HepG2 (cell line): ENCODE results near the gene FOXP3. TPM values are rescaled to one million over a fixed set of nuclear protein-coding genes. Genes with fewer than 3 reads are reported as not detected.

ENCODE experiments used
- ATAC-seq: fragments of 200-7000 bp; cut with Tn5 transposase; 3 replicates; pipeline ENCODE4 v1.9.1; 2020; ENCODE audit warnings: mild to moderate bottlenecking, moderate library complexity
- BruUV-seq: library from RNA; stranded (reverse); fragments of 400-500 nt; replicated peaks from 2 replicates; lab custom pipeline; 2021; lab: Mats Ljungman, UMichigan
- CTCF ChIA-PET: fragments of 300-600 bp; formaldehyde crosslinking; extraction: SDS; loops from one replicate; lab custom pipeline; 2021; ENCODE audit warnings: low total read pairs, inconsistent platforms, low intra/inter-chr PET ratio; lab: Yijun Ruan, JAX
- POLR2A ChIA-PET: fragments of 350-600 bp; sonication (Branson Sonifier 250); formaldehyde crosslinking; loops from one replicate; lab custom pipeline; 2020; ENCODE audit warnings: antibody characterized with exemption, inconsistent platforms; lab: Yijun Ruan, JAX
- DNase-seq: peaks from one replicate; pipeline ENCODE4 v3.0.0-alpha.2; 2015; ENCODE audit warnings: low spot score
- FAIRE-seq: peaks from 3 replicates; lab custom pipeline; 2011; peaks lifted over from hg19 to GRCh38; lab: Jason Lieb, UNC
- H2AFZ ChIP-seq: one replicate; pipeline ENCODE4 v1.6.1; 2011; ENCODE audit warnings: low read length, inconsistent platforms
- H3K27ac ChIP-seq: fragments of 300-600 bp; 3 replicates; pipeline ENCODE4 v1.8.0; 2011; ENCODE audit warnings: mixed run types, mild to moderate bottlenecking, mixed read lengths, low read length, inconsistent platforms; ENCODE audit not compliant: insufficient read depth; ENCODE audit errors: extremely low read length
- H3K27me3 ChIP-seq, 2 experiments: fragments of 200-600 bp in 1 of 2; 2 replicates in 1 of 2; 3 replicates in 1 of 2; pipeline versions ENCODE4 v1.6.0 to v1.8.0; 2011; ENCODE audit warnings: low read length in 2 of 2, mild to moderate bottlenecking in 2 of 2, moderate library complexity in 2 of 2, inconsistent platforms in 1 of 2; ENCODE audit not compliant: insufficient read depth in 2 of 2, control insufficient read depth in 1 of 2
- H3K36me3 ChIP-seq, 2 experiments: fragments of 200-600 bp in 1 of 2; replicated peaks in 1 of 2; 2 replicates in 1 of 2; 3 replicates in 1 of 2; pipeline versions ENCODE4 v1.5.1 to v1.8.0; 2011; ENCODE audit warnings: low read length in 2 of 2, inconsistent platforms in 1 of 2; ENCODE audit not compliant: insufficient read depth in 2 of 2, control insufficient read depth in 1 of 2
- H3K4me1 ChIP-seq: 2 replicates; pipeline ENCODE4 v1.5.1; 2012; ENCODE audit warnings: low read length, inconsistent platforms; ENCODE audit not compliant: insufficient read depth
- H3K4me2 ChIP-seq: 2 replicates; pipeline ENCODE4 v1.6.0; 2011; ENCODE audit warnings: low read depth, low read length, inconsistent platforms
- H3K4me3 ChIP-seq, 3 experiments: fragments of 200-600 bp in 1 of 3; sonication (generic), shearing (Covaris generic) in 1 of 3; replicated peaks in 1 of 3; 2 replicates each; pipeline ENCODE4 v1.5.1; 2011 to 2016; ENCODE audit warnings: low read length in 3 of 3, inconsistent platforms in 2 of 3, low read depth in 2 of 3, mild to moderate bottlenecking in 2 of 3, control low read depth in 1 of 3, mixed read lengths in 1 of 3; ENCODE audit not compliant: insufficient read depth in 1 of 3
- H3K79me2 ChIP-seq: one replicate; pipeline ENCODE4 v1.6.1; 2011; ENCODE audit warnings: low read length, inconsistent platforms; ENCODE audit not compliant: insufficient read depth
- H3K9ac ChIP-seq: 2 replicates; pipeline ENCODE4 v1.6.0; 2011; ENCODE audit warnings: mild to moderate bottlenecking, low read depth, low read length, inconsistent platforms; ENCODE audit not compliant: insufficient read depth
- H3K9me3 ChIP-seq: 2 replicates; pipeline ENCODE4 v1.5.1; 2012; ENCODE audit warnings: mild to moderate bottlenecking, low read length
- H4K20me1 ChIP-seq: 2 replicates; pipeline ENCODE4 v1.6.0; 2011; ENCODE audit warnings: inconsistent platforms, mild to moderate bottlenecking, low read length, moderate library complexity; ENCODE audit not compliant: insufficient read depth
- ARNTL ChIP-seq: sonication (generic); formaldehyde crosslinking; IDR thresholded peaks from 2 replicates; pipeline ENCODE4 v1.4.0; 2020; ENCODE audit warnings: mild to moderate bottlenecking, missing genetic modification reagents
- ATF7 ChIP-seq, 2 experiments: fragments of 450-650 bp in 1 of 2; sonication (generic) in 1 of 2; formaldehyde crosslinking in 1 of 2; IDR thresholded peaks; 2 replicates each; pipeline versions ENCODE4 v1.4.0 to v1.6.1; 2016 to 2020; ENCODE audit warnings: antibody characterized with exemption in 1 of 2, mild to moderate bottlenecking in 1 of 2, missing genetic modification reagents in 1 of 2
- CBX5 ChIP-seq: sonication (generic); formaldehyde crosslinking; IDR thresholded peaks from 2 replicates; pipeline ENCODE4 v1.4.0; 2020; ENCODE audit warnings: missing genetic modification reagents, borderline replicate concordance
- CREM ChIP-seq, 2 experiments: sonication (generic) in 1 of 2; formaldehyde crosslinking in 1 of 2; IDR thresholded peaks; 2 replicates each; pipeline versions ENCODE4 v1.4.0 to v1.6.1; 2016 to 2020; ENCODE audit warnings: antibody characterized with exemption in 1 of 2, mild to moderate bottlenecking in 1 of 2, missing genetic modification reagents in 1 of 2
- GABPB1 ChIP-seq: IDR thresholded peaks from 2 replicates; pipeline ENCODE4 v1.6.1; 2016; ENCODE audit warnings: mild to moderate bottlenecking, missing genetic modification reagents, moderate library complexity, missing compliant biosample characterization
- KDM5B ChIP-seq: sonication (generic); formaldehyde crosslinking; IDR thresholded peaks from 2 replicates; pipeline ENCODE4 v1.4.0; 2020; ENCODE audit warnings: missing genetic modification reagents, mild to moderate bottlenecking, borderline replicate concordance
- PRPF4 ChIP-seq: fragments of 200-400 bp; formaldehyde crosslinking; IDR thresholded peaks from 2 replicates; pipeline ENCODE4 v1.6.1; 2016; ENCODE audit warnings: low read length, low read depth; ENCODE audit not compliant: poor library complexity, severe bottlenecking
- SCMH1 ChIP-seq: sonication (generic); formaldehyde crosslinking; IDR thresholded peaks from 2 replicates; pipeline ENCODE4 v1.9.0; 2021; ENCODE audit warnings: missing genetic modification reagents, mild to moderate bottlenecking, borderline replicate concordance
- SOX6 ChIP-seq, 2 experiments: fragments of 450-650 bp in 1 of 2; sonication (generic) in 1 of 2; formaldehyde crosslinking in 1 of 2; IDR thresholded peaks; 2 replicates each; pipeline versions ENCODE4 v1.4.0 to v1.6.1; 2017 to 2020; ENCODE audit warnings: antibody characterized with exemption in 1 of 2, mild to moderate bottlenecking in 1 of 2, missing genetic modification reagents in 1 of 2
- ZFP90 ChIP-seq: sonication (generic); formaldehyde crosslinking; IDR thresholded peaks from 2 replicates; pipeline ENCODE4 v1.8.0; 2022; ENCODE audit warnings: missing genetic modification reagents, mild to moderate bottlenecking, inconsistent platforms, borderline replicate concordance
- ZNF180 ChIP-seq: sonication (generic); formaldehyde crosslinking; IDR thresholded peaks from 2 replicates; pipeline ENCODE4 v1.4.0; 2020; ENCODE audit warnings: low read depth, missing genetic modification reagents, borderline replicate concordance
- ZNF460 ChIP-seq: sonication (generic); formaldehyde crosslinking; IDR thresholded peaks from 2 replicates; pipeline ENCODE4 v1.5.1; 2020; ENCODE audit warnings: missing genetic modification reagents, mild to moderate bottlenecking, borderline replicate concordance
- ZNF570 ChIP-seq: sonication (generic); formaldehyde crosslinking; IDR thresholded peaks from 2 replicates; pipeline ENCODE4 v1.4.0; 2020; ENCODE audit warnings: mild to moderate bottlenecking, missing genetic modification reagents, borderline replicate concordance
- ZNF766 ChIP-seq: sonication (generic); formaldehyde crosslinking; IDR thresholded peaks from 2 replicates; pipeline ENCODE4 v1.5.0; 2020; ENCODE audit warnings: missing genetic modification reagents, borderline replicate concordance
- ZNF839 ChIP-seq: sonication (generic); formaldehyde crosslinking; IDR thresholded peaks from 2 replicates; pipeline ENCODE4 v1.4.0; 2020; ENCODE audit warnings: missing genetic modification reagents, mild to moderate bottlenecking, borderline replicate concordance
- WGBS: methylation state at CpG from one replicate; pipeline ENCODE4 v1.1.6; 2017; ENCODE audit warnings: low lambda C conversion rate; 5-methylcytosine and 5-hydroxymethylcytosine counted together
- in situ Hi-C: cut with HindIII; loops from 2 replicates; pipeline ENCODE4 v1.10.0; 2017; ENCODE audit warnings: low pct_unique_long_range_greater_than_20kb; ENCODE audit not compliant: extremely low pct_ligation_motif_present
- intact Hi-C: fragments of 100-400 bp; cut with micrococcal nuclease; formaldehyde crosslinking; loops from one replicate; pipeline ENCODE4 v1.10.0; 2022; ENCODE audit not compliant: unreplicated experiment
- polyA plus RNA-seq, 8 experiments: library from polyadenylated mRNA; depleted of rRNA in 3 of 8; stranded (reverse) in 7 of 8; unstranded in 1 of 8; fragments of >200 nt; fragmentation: Illumina TruSeq in 4 of 8; extraction: Trizol in 4 of 8; gene quantifications; 2 replicates each; pipeline versions ENCODE4 v1.2.1 to v1.2.3, GENCODE V29; 2011 to 2016; ENCODE audit warnings: low read depth in 4 of 8, missing spikeins in 1 of 8, mixed read lengths in 1 of 8; ENCODE audit not compliant: insufficient read depth in 1 of 8
- total RNA-seq, 5 experiments: library from RNA; depleted of rRNA; stranded (reverse); fragments of >200 nt; fragmentation: Illumina TruSeq; extraction: Trizol; gene quantifications; 2 replicates each; pipeline ENCODE4 v1.2.3, GENCODE V29; 2016; ENCODE audit warnings: low read depth in 1 of 5
- TF ChIP-seq, protein P1 (sequence below), 2 experiments: sonication (generic) in 1 of 2; formaldehyde crosslinking in 1 of 2; IDR thresholded peaks; 2 replicates each; pipeline versions ENCODE4 v1.5.1 to v1.6.1; 2011 to 2020; ENCODE audit warnings: borderline replicate concordance in 1 of 2, low read depth in 1 of 2, low read length in 1 of 2, mild to moderate bottlenecking in 1 of 2, missing genetic modification reagents in 1 of 2, moderate library complexity in 1 of 2
- TF ChIP-seq, protein P2 (sequence below): IDR thresholded peaks from 2 replicates; pipeline ENCODE4 v1.6.1; 2016; ENCODE audit warnings: missing compliant biosample characterization, missing genetic modification reagents, borderline replicate concordance
- TF ChIP-seq, protein P3 (sequence below): sonication (generic); formaldehyde crosslinking; IDR thresholded peaks from 2 replicates; pipeline ENCODE4 v1.4.0; 2020; ENCODE audit warnings: missing genetic modification reagents

The FOXP3 gene
- total and polyA plus RNA-seq, 2 of the 13 experiments (the other 11 are each of a cell fraction or from before 2014, with no cell fraction given): 0.04 TPM; not detected in 1

DNA sequence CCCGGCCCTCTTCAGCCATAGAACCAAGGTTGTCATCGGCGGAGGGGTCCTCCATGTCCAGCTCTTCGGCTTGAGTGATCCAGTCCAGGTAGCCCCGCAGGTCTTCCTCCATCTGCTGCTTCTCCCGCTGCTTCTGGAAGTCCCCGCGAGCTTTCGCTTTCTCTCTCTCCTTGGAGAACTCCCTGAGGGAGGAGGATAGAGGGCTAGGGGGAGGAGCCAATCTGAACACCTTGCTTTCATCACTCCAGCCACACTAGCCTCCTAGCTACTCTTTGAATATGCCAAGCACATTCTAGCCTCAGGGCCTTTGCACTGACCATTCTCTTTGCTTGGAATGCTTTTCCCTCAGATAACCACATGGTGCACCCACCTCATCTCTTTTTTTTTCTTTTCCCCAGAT, 37.6 kb downstream of the FOXP3 start:
- CTCF ChIA-PET: no interaction called here
- H3K27me3 ChIP-seq: 0 out of 5 replicates have a peak, but pooled peaks cover 0 to 1% of the 10 kb centered on the region in 2 experiments
- intact Hi-C loops (no loop called here), in situ Hi-C loops (no loop called here)
- H3K27ac ChIP-seq: no peak overlapping the region
- ATAC-seq: no peak
- H3K4me3 ChIP-seq: no peak overlapping the region
- H3K4me2 ChIP-seq: no peak overlapping the region
- no peak overlapping the region for H2AFZ ChIP-seq
- POLR2A ChIA-PET: interaction anchor here (1.2 kb wide), 1 partner anchor 36 kb away, joined by 3 read pairs; no protein-coding TSS in a partner anchor
- WGBS: 98% methylated on average over 5 of the region's 9 CpGs
- H3K9me3 ChIP-seq: no peaks in the 10 kb centered on the region
- no peaks in the 10 kb centered on the region for H3K4me1 ChIP-seq
- no peak for TF ChIP-seq ZNF839 (CRISPR knock-in tag)
- TF ChIP-seq PRPF4: no peak
- TF ChIP-seq CBX5: no peak
- no peak for TF ChIP-seq ZNF180
- TF ChIP-seq, protein P1, sequence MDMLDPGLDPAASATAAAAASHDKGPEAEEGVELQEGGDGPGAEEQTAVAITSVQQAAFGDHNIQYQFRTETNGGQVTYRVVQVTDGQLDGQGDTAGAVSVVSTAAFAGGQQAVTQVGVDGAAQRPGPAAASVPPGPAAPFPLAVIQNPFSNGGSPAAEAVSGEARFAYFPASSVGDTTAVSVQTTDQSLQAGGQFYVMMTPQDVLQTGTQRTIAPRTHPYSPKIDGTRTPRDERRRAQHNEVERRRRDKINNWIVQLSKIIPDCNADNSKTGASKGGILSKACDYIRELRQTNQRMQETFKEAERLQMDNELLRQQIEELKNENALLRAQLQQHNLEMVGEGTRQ (IDR thresholded peaks at IDR 0.05; ENCODE audit: low read depth, low read length): no peak
- TF ChIP-seq, protein P1 (CRISPR knock-in tag; IDR thresholded peaks at IDR 0.05; ENCODE audit: borderline replicate concordance): no peak
- no peak for TF ChIP-seq ARNTL (CRISPR knock-in tag)
- no peak for TF ChIP-seq ZNF460 (CRISPR knock-in tag)
- TF ChIP-seq ZNF570: no peak
- TF ChIP-seq ZNF766 (CRISPR knock-in tag): no peak
- no peak for TF ChIP-seq KDM5B (CRISPR knock-in tag)
- TF ChIP-seq, protein P2, sequence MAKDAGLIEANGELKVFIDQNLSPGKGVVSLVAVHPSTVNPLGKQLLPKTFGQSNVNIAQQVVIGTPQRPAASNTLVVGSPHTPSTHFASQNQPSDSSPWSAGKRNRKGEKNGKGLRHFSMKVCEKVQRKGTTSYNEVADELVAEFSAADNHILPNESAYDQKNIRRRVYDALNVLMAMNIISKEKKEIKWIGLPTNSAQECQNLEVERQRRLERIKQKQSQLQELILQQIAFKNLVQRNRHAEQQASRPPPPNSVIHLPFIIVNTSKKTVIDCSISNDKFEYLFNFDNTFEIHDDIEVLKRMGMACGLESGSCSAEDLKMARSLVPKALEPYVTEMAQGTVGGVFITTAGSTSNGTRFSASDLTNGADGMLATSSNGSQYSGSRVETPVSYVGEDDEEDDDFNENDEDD (CRISPR knock-in tag): no peak
- TF ChIP-seq, protein P3, sequence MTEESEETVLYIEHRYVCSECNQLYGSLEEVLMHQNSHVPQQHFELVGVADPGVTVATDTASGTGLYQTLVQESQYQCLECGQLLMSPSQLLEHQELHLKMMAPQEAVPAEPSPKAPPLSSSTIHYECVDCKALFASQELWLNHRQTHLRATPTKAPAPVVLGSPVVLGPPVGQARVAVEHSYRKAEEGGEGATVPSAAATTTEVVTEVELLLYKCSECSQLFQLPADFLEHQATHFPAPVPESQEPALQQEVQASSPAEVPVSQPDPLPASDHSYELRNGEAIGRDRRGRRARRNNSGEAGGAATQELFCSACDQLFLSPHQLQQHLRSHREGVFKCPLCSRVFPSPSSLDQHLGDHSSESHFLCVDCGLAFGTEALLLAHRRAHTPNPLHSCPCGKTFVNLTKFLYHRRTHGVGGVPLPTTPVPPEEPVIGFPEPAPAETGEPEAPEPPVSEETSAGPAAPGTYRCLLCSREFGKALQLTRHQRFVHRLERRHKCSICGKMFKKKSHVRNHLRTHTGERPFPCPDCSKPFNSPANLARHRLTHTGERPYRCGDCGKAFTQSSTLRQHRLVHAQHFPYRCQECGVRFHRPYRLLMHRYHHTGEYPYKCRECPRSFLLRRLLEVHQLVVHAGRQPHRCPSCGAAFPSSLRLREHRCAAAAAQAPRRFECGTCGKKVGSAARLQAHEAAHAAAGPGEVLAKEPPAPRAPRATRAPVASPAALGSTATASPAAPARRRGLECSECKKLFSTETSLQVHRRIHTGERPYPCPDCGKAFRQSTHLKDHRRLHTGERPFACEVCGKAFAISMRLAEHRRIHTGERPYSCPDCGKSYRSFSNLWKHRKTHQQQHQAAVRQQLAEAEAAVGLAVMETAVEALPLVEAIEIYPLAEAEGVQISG (CRISPR knock-in tag): no peak
- TF ChIP-seq ATF7 (IDR thresholded peaks at IDR 0.05): no peak
- TF ChIP-seq ATF7 (CRISPR knock-in tag; IDR thresholded peaks at IDR 0.05): no peak
- TF ChIP-seq GABPB1 (CRISPR knock-in tag): no peak
- no peak for TF ChIP-seq SOX6 (IDR thresholded peaks at IDR 0.05)
- TF ChIP-seq SOX6 (CRISPR knock-in tag; IDR thresholded peaks at IDR 0.05): no peak
- no peak for TF ChIP-seq ZFP90 (CRISPR knock-in tag)
- TF ChIP-seq CREM (IDR thresholded peaks at IDR 0.05): no peak
- no peak for TF ChIP-seq CREM (CRISPR knock-in tag; IDR thresholded peaks at IDR 0.05)
- no peak for TF ChIP-seq SCMH1
- TF ChIP-seq, all 625 proteins: peak for 0
- no peaks in the 10 kb centered on the region for H3K36me3 ChIP-seq
- no TSS peak for BruUV-seq
- no peaks in the 10 kb centered on the region for H3K79me2 ChIP-seq
- DNase-seq: no peak
- FAIRE-seq: no peak
- H4K20me1 ChIP-seq: no peaks in the 10 kb centered on the region
- H3K9ac ChIP-seq: no peak overlapping the region
